ENCODE data around the gene DEAF1. TPM values are rescaled to one million over a fixed set of nuclear protein-coding genes. Genes with fewer than 3 reads are reported as not detected.

Gene DEAF1
- total RNA-seq, 2 experiments from 2014 or later = 68.4 to 79.6 TPM

- Mint-ChIP-seq H3K4me3 (peak overlapping the region; percentile 25), H3K36me3 (ENCODE audit: low read depth) (no peaks in the 10 kb centered on the region), H3K9me3 (no peaks in the 10 kb centered on the region), H3K4me1 (ENCODE audit: low read depth) (peaks cover 7% of the 10 kb centered on the region), H3K27me3 (peaks cover 29% of the 10 kb centered on the region), H3K27ac (no peak overlapping the region)
- CTCF ChIA-PET = interaction anchor here (0.6 to 4.7 kb wide), 4 partner anchors 26 to 203 kb away, joined by 3 to 23 read pairs (median 10); partner anchors contain the start of genes DEAF1, IRF7 and TMEM80
- no peaks in the 10 kb centered on the region for H3K36me3 ChIP-seq (ENCODE audit: insufficient read depth, low read length)
- ATAC-seq (ENCODE audit: poor library complexity) (peak; percentile 79), DNase-seq (peak; percentile 41 to 76 (median 55))
- TF ChIP-seq CTCF (IDR thresholded peaks at IDR 0.05) = no peak
- POLR2A ChIA-PET = interaction anchor here (0.6 to 3.1 kb wide), 5 partner anchors 17 to 166 kb away, joined by 3 to 23 read pairs (median 4); partner anchors contain the start of genes DEAF1, RPLP2, TALDO1 and TMEM80
- intact Hi-C loops (cut with DNase I, micrococcal nuclease) = loop anchor here in 1 of 2 experiments (2.0 kb wide), 2 partner anchors 59 to 167 kb away; no protein-coding TSS in a partner anchor
- peaks cover 45% of the 10 kb centered on the region for H3K4me1 ChIP-seq (ENCODE audit: insufficient read depth, low read length)
- peaks cover 0 to 19% of the 10 kb centered on the region in 2 experiments for H3K9me3 ChIP-seq (ENCODE audit: control insufficient read depth in 1 of 2, insufficient read depth in 1 of 2, low read length in 2 of 2)
- peaks cover 5 to 24% of the 10 kb centered on the region in 2 experiments for H3K27me3 ChIP-seq (ENCODE audit: control insufficient read depth in 1 of 2, insufficient read depth in 2 of 2, low read length in 2 of 2)
- H3K27ac ChIP-seq (ENCODE audit: low read depth in 1 of 2, low read length in 2 of 2) = no peak overlapping the region
- H3K4me3 ChIP-seq (ENCODE audit: low read length) = peak overlapping the region; percentile 29
These were observed 26.8 kb upstream of the DEAF1 start for GRCh38 chr11:721741-722345.

GRCh38 chr11:721247-721740 lies 26.3 kb upstream of the DEAF1 start:
- ChIA-PET POLR2A (interaction anchor here (0.7 to 3.1 kb wide), 4 partner anchors 17 to 166 kb away, joined by 3 to 23 read pairs (median 6); partner anchors contain the start of genes DEAF1, TALDO1 and TMEM80), CTCF (interaction anchor here (3.2 to 4.7 kb wide), 2 partner anchors 25 to 166 kb away, joined by 16 to 23 read pairs; partner anchors contain the start of genes DEAF1 and TMEM80)
- Mint-ChIP-seq H3K27me3 (peaks cover 33% of the 10 kb centered on the region), H3K4me3 (no peak overlapping the region), H3K4me1 (ENCODE audit: low read depth) (peaks cover 7% of the 10 kb centered on the region), H3K36me3 (ENCODE audit: low read depth) (no peaks in the 10 kb centered on the region), H3K27ac (no peak overlapping the region), H3K9me3 (peaks cover 3% of the 10 kb centered on the region)
- intact Hi-C loops (cut with DNase I, micrococcal nuclease) = no loop called here
- H3K36me3 ChIP-seq (ENCODE audit: insufficient read depth, low read length) = no peaks in the 10 kb centered on the region
- H3K27ac ChIP-seq (ENCODE audit: low read depth in 1 of 2, low read length in 2 of 2) = no peak overlapping the region
- peaks cover 40% of the 10 kb centered on the region for H3K4me1 ChIP-seq (ENCODE audit: insufficient read depth, low read length)
- DNase-seq (no peak), ATAC-seq (ENCODE audit: poor library complexity) (no peak)
- H3K4me3 ChIP-seq (ENCODE audit: low read length) = peak overlapping the region; percentile 29
- H3K27me3 ChIP-seq (ENCODE audit: control insufficient read depth in 1 of 2, insufficient read depth in 2 of 2, low read length in 2 of 2) = peaks cover 5 to 24% of the 10 kb centered on the region in 2 experiments
- peaks cover 0 to 19% of the 10 kb centered on the region in 2 experiments for H3K9me3 ChIP-seq (ENCODE audit: control insufficient read depth in 1 of 2, insufficient read depth in 1 of 2, low read length in 2 of 2)
- TF ChIP-seq CTCF (IDR thresholded peaks at IDR 0.05) = no peak

- CTCF ChIA-PET = interaction anchor here (4.7 kb wide), 1 partner anchor 165 kb away, joined by 23 read pairs; no protein-coding TSS in a partner anchor
- H3K27ac ChIP-seq (ENCODE audit: low read depth in 1 of 2, low read length in 2 of 2) = no peak overlapping the region
- H3K4me3 ChIP-seq (ENCODE audit: low read length) = peak overlapping the region; percentile 29
- peak; percentile 29 for ATAC-seq (ENCODE audit: poor library complexity)
- H3K27ac Mint-ChIP-seq = no peak overlapping the region
- H3K4me3 Mint-ChIP-seq = no peak overlapping the region
- peaks cover 35% of the 10 kb centered on the region for H3K4me1 ChIP-seq (ENCODE audit: insufficient read depth, low read length)
- TF ChIP-seq CTCF (IDR thresholded peaks at IDR 0.05) = no peak
- peaks cover 7% of the 10 kb centered on the region for H3K4me1 Mint-ChIP-seq (ENCODE audit: low read depth)
- peak in 11 of 14 experiments; percentile 26 to 69 (median 51) for DNase-seq
- H3K36me3 ChIP-seq (ENCODE audit: insufficient read depth, low read length) = no peaks in the 10 kb centered on the region
- no peaks in the 10 kb centered on the region for H3K36me3 Mint-ChIP-seq (ENCODE audit: low read depth)
- intact Hi-C loops (cut with DNase I, micrococcal nuclease) = no loop called here
- H3K27me3 Mint-ChIP-seq = peaks cover 33% of the 10 kb centered on the region
- POLR2A ChIA-PET = interaction anchor here (3.1 kb wide), 1 partner anchor 25 kb away, joined by 23 read pairs; the partner anchor contains the start of genes DEAF1 and TMEM80
- peaks cover 5 to 24% of the 10 kb centered on the region in 2 experiments for H3K27me3 ChIP-seq (ENCODE audit: control insufficient read depth in 1 of 2, insufficient read depth in 2 of 2, low read length in 2 of 2)
- peaks cover 3% of the 10 kb centered on the region for H3K9me3 Mint-ChIP-seq
- peaks cover 0 to 19% of the 10 kb centered on the region in 2 experiments for H3K9me3 ChIP-seq (ENCODE audit: control insufficient read depth in 1 of 2, insufficient read depth in 1 of 2, low read length in 2 of 2)
These were observed 25.7 kb upstream of the DEAF1 start for GRCh38 chr11:720642-721246.

Measured in CD4-positive, alpha-beta T cell (primary cell).